ENCODE results near the gene ZNF207.

GRCh38 chr17:32341857-32342602, 7.9 kb upstream of the ZNF207 start, which contains the start of gene C17orf75:
- TF ChIP-seq POLR2AphosphoS5 (IDR thresholded peaks at IDR 0.05; ENCODE audit: low read depth, low read length) (peak; percentile 69; the same call in 1 of the 2 replicates), E2F6 (IDR thresholded peaks at IDR 0.05) (0 out of 2 replicates have a peak, but pooled peaks have one; percentile 25), CTCF (IDR thresholded peaks at IDR 0.05; ENCODE audit: control extremely low read depth in 1 of 3, insufficient read depth in 1 of 3, low read depth in 1 of 3, low read length in 3 of 3) (no peak), EP300 (IDR thresholded peaks at IDR 0.05; ENCODE audit: borderline replicate concordance in 1 of 2, low read depth in 2 of 2, low read length in 2 of 2) (peak in 1 of 2 experiments; percentile 86; a peak in 1 of 3 replicates), CREB1 (IDR thresholded peaks at IDR 0.05) (peak; percentile 72; the same call in 1 of the 2 replicates), POLR2A (IDR thresholded peaks at IDR 0.05; ENCODE audit: control extremely low read depth in 1 of 2, low read depth in 2 of 2, low read length in 2 of 2) (peak; percentile 53 to 85), JUN (IDR thresholded peaks at IDR 0.05; ENCODE audit: low read depth, low read length) (no peak), ATF3 (IDR thresholded peaks at IDR 0.05; ENCODE audit: insufficient read depth, low read depth, low read length) (no peak), NRF1 (IDR thresholded peaks at IDR 0.05; ENCODE audit: low read depth, low read length) (no peak), PHF8 (conservative IDR thresholded peaks at IDR 0.05; ENCODE audit: low read depth, low read length) (peak; percentile 86)
